Coronary artery (tissue), 2 donors: ENCODE data around the gene TMEM255B.
A peak's percentile ranks its signal among the peaks of the same experiment; 100 is the strongest.

Experiments
- DNase-seq: peaks from one replicate; pipeline ENCODE4 v3.0.0-alpha.2; 2017; ENCODE audit warnings: low spot score
- H3K27ac ChIP-seq, 2 donors: fragments of 200-600 bp; sonication (generic); one replicate each; pipeline ENCODE4 v1.5.1; 2016 to 2019
- H3K4me3 ChIP-seq: fragments of 200-600 bp; sonication (generic); 2 replicates; pipeline ENCODE4 v1.5.1; 2016; ENCODE audit warnings: mild to moderate bottlenecking, moderate library complexity
- CTCF ChIP-seq: fragments of 200-600 bp; sonication (generic); IDR thresholded peaks from one replicate; pipeline ENCODE4 v1.5.1; 2019; ENCODE audit warnings: antibody characterized with exemption

The TMEM255B gene

GRCh38 chr13:113848020-113848419 is 89.0 kb downstream of the TMEM255B start:
- no peak overlapping the region for H3K27ac ChIP-seq
- TF ChIP-seq CTCF: no peak
- DNase-seq: peak; percentile 60
- H3K4me3 ChIP-seq: no peak overlapping the region

- no peak overlapping the region for H3K27ac ChIP-seq
- no peak for TF ChIP-seq CTCF
- no peak overlapping the region for H3K4me3 ChIP-seq
- peak; percentile 33 for DNase-seq
Measured at GRCh38 chr13:113848431-113849260, 89.6 kb downstream of the TMEM255B start.

- no peak overlapping the region for H3K27ac ChIP-seq
- TF ChIP-seq CTCF: no peak
- no peak for DNase-seq
- no peak overlapping the region for H3K4me3 ChIP-seq
Measured at GRCh38 chr13:113849546-113849945, 90.5 kb downstream of the TMEM255B start.

GRCh38 chr13:113849981-113850721 is 91.1 kb downstream of the TMEM255B start:
- H3K27ac ChIP-seq: no peak overlapping the region

GRCh38 chr13:113850722-113851479 is 91.9 kb downstream of the TMEM255B start:
- no peak for DNase-seq
- no peak for TF ChIP-seq CTCF
- Histone ChIP-seq H3K27ac (no peak overlapping the region), H3K4me3 (no peak overlapping the region)

More at GRCh38 chr13:113849981-113850721, 91.1 kb downstream of the TMEM255B start:
- TF ChIP-seq CTCF: no peak
- H3K4me3 ChIP-seq: no peak overlapping the region
- DNase-seq: peak; percentile 41

- TF ChIP-seq CTCF: no peak
- no peak for DNase-seq
- no peak overlapping the region for H3K4me3 ChIP-seq
- no peak overlapping the region for H3K27ac ChIP-seq
Measured at GRCh38 chr13:113851480-113851803, 92.4 kb downstream of the TMEM255B start.
